Mesodermal cell (in vitro differentiated cells): ENCODE measurements around the gene ARNT2.

Source experiments
- H3K27ac ChIP-seq: 2 replicates; pipeline ENCODE4 v1.7.0; 2013; ENCODE audit warnings: mild to moderate bottlenecking, low read depth, low read length, moderate library complexity; ENCODE audit not compliant: severe bottlenecking
- H3K36me3 ChIP-seq: 2 replicates; pipeline ENCODE4 v1.7.1; 2013; ENCODE audit warnings: mild to moderate bottlenecking, low read length, moderate library complexity; ENCODE audit not compliant: control insufficient read depth, insufficient read depth
- H3K4me1 ChIP-seq: one replicate; pipeline ENCODE4 v1.7.1; 2013; ENCODE audit warnings: mild to moderate bottlenecking, low read length; ENCODE audit not compliant: insufficient read depth, control insufficient read depth, poor library complexity, severe bottlenecking
- H3K4me3 ChIP-seq: 2 replicates; pipeline ENCODE4 v1.7.0; 2013; ENCODE audit warnings: low read length, control low read depth, mild to moderate bottlenecking; ENCODE audit not compliant: insufficient read depth, poor library complexity, severe bottlenecking; ENCODE audit errors: extremely low read depth
- H3K9me3 ChIP-seq: 2 replicates; pipeline ENCODE4 v1.7.1; 2013; ENCODE audit warnings: mild to moderate bottlenecking, low read length, moderate library complexity; ENCODE audit not compliant: control insufficient read depth
- WGBS, 2 experiments: methylation state at CpG; one replicate each; pipeline ENCODE4 v1.1.5; 2013; ENCODE audit warnings: missing lambda C conversion rate in 2 of 2; ENCODE audit not compliant: insufficient coverage in 2 of 2; 5-methylcytosine and 5-hydroxymethylcytosine counted together

ARNT2 gene

GRCh38 chr15:80551348-80551747 lies 147.2 kb downstream of the ARNT2 start:
- WGBS, 2 experiments, result 94 to 100% methylated on average over 2 to 3 of the region's 3 CpGs
- Histone ChIP-seq H3K4me3 (no peak overlapping the region), H3K27ac (no peak overlapping the region), H3K36me3 (no peaks in the 10 kb centered on the region), H3K4me1 (peaks cover 27% of the 10 kb centered on the region), H3K9me3 (no peaks in the 10 kb centered on the region)

- 100% methylated on average over 1 of the region's 1 CpG for WGBS, 2 experiments
- H3K27ac ChIP-seq, result no peak overlapping the region
- peaks cover 18% of the 10 kb centered on the region for H3K4me1 ChIP-seq
- H3K36me3 ChIP-seq, result no peaks in the 10 kb centered on the region
- no peaks in the 10 kb centered on the region for H3K9me3 ChIP-seq
- no peak overlapping the region for H3K4me3 ChIP-seq
These were observed 150.4 kb downstream of the ARNT2 start for GRCh38 chr15:80554560-80554959.

DNA sequence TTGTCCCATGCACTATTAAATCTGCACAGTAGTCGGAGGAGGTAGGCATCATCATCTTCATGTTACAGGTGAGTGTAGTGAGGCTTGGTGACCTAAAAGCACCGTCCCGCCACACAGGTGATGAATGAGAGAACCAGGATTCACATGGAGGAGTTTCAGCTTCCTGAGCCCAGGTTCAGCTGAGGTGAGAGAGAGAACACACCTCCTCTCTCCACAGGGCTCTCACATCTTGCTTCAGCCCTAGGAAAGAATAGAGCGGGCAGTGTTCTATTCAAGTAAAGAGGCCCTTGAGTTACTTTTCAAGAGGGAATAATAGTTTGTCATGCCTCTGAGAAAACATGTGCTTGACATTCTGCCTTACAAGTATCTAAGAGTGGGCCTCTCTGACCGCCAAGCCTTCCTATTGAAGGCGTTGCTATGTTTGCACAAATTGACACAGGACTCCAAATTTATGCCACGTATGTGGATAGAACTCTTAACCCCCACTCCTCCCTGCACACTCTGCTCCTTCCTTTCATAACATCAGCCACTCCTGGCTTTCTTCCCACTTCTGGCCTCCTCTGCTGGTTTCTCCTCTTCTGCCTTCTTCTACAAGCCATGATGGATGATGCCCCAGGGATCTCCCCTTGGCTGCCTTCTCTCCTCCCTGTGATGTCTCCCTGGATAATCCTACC lies 152.6 kb downstream of the ARNT2 start:
- Histone ChIP-seq H3K36me3 (no peaks in the 10 kb centered on the region), H3K9me3 (no peaks in the 10 kb centered on the region), H3K4me3 (no peak overlapping the region), H3K4me1 (peaks cover 10% of the 10 kb centered on the region), H3K27ac (no peak overlapping the region)
- WGBS, 2 experiments, result 84 to 94% methylated on average over 4 to 5 of the region's 7 CpGs

DNA sequence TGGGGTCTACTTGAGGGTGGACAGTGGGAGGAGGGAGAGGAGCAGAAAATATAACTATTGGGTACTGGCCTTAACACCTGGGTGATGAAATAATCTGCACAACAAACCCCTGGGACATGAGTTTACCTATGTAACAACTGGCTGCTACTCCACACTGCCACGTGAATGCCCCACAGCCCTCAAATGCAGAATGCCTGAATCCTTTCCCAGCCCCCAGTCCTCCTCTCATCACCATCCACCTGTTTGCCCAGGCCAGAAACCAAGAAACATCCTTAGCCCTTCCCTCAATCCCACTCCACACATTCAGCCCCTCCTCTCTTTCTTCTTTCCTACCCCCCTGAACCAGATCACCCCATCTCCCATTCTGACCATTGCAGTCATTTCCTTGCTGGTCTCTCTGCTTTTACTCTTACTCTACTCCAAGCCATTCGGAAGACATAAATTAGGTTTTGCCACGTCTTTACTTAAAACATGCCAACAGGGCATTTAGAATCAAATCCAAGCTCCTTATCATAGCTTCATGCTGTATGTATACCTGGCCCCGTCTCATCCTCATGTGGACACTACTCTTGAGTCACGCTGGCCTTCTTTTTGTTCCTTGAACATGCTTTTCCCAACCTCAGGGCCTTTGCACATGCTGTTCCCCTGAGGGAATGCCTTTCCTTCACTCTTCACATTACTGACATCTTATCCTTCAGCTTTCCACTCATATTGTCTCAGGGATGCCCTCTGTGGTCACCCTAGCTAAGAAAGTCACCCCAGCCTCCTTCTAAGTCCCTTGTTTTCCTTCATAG lies 153.5 kb downstream of the ARNT2 start:
- no peaks in the 10 kb centered on the region for H3K36me3 ChIP-seq
- H3K9me3 ChIP-seq, result no peaks in the 10 kb centered on the region
- H3K27ac ChIP-seq, result no peak overlapping the region
- H3K4me1 ChIP-seq, result peaks cover 10% of the 10 kb centered on the region
- 91 to 93% methylated on average over 5 of the region's 5 CpGs for WGBS, 2 experiments
- H3K4me3 ChIP-seq, result no peak overlapping the region

- 94 to 95% methylated on average over 2 to 5 of the region's 6 CpGs for WGBS, 2 experiments
- H3K4me1 ChIP-seq, result peaks cover 10% of the 10 kb centered on the region
- H3K27ac ChIP-seq, result no peak overlapping the region
- H3K36me3 ChIP-seq, result peaks cover 5% of the 10 kb centered on the region
- H3K4me3 ChIP-seq, result no peak overlapping the region
- no peaks in the 10 kb centered on the region for H3K9me3 ChIP-seq
These were observed 154.6 kb downstream of the ARNT2 start for GRCh38 chr15:80558631-80559319.

DNA sequence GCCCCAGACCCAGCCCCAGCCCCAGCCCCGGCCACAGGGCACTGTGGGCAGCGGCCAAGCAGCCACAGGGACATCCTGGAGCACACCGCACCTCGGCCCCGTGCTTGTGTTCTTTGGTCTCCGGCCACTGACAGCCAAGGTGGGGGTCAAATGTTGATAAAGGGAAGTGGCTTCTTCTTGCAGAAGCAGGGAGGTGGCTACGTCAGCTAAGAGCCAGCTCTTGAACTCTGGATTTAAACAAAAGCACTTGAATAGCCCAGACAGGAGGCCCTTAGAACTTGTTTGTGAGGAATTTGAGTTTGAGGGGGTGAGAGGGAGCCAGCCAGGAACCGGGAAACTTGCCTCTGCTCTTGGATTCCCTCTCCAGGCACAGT lies 155.1 kb downstream of the ARNT2 start:
- H3K9me3 ChIP-seq, result no peaks in the 10 kb centered on the region
- H3K4me1 ChIP-seq, result peaks cover 10% of the 10 kb centered on the region
- no peak overlapping the region for H3K4me3 ChIP-seq
- H3K36me3 ChIP-seq, result peaks cover 8% of the 10 kb centered on the region
- 80 to 90% methylated on average over 5 to 7 of the region's 8 CpGs for WGBS, 2 experiments
- H3K27ac ChIP-seq, result no peak overlapping the region

- Histone ChIP-seq H3K36me3 (peaks cover 8% of the 10 kb centered on the region), H3K9me3 (no peaks in the 10 kb centered on the region), H3K4me1 (peaks cover 10% of the 10 kb centered on the region), H3K27ac (no peak overlapping the region), H3K4me3 (no peak overlapping the region)
- WGBS, 2 experiments, result 89 to 92% methylated on average over 5 to 6 of the region's 6 CpGs
These were observed 155.6 kb downstream of the ARNT2 start for GRCh38 chr15:80559761-80560160.

GRCh38 chr15:80560601-80561400 lies 156.6 kb downstream of the ARNT2 start:
- Histone ChIP-seq H3K4me3 (no peak overlapping the region), H3K4me1 (peaks cover 10% of the 10 kb centered on the region), H3K27ac (no peak overlapping the region), H3K9me3 (no peaks in the 10 kb centered on the region), H3K36me3 (peaks cover 8% of the 10 kb centered on the region)
- WGBS, 2 experiments, result 79% methylated on average over 8 to 9 of the region's 10 CpGs

GRCh38 chr15:80561500-80561899 lies 157.3 kb downstream of the ARNT2 start:
- H3K27ac ChIP-seq, result no peak overlapping the region
- no peak overlapping the region for H3K4me3 ChIP-seq
- peaks cover 12% of the 10 kb centered on the region for H3K36me3 ChIP-seq
- H3K4me1 ChIP-seq, result peaks cover 10% of the 10 kb centered on the region
- no peaks in the 10 kb centered on the region for H3K9me3 ChIP-seq
- WGBS, 2 experiments, result 100% methylated on average over 1 of the region's 1 CpG; no CpG with 5 or more reads in 1 of the 2 experiments

DNA sequence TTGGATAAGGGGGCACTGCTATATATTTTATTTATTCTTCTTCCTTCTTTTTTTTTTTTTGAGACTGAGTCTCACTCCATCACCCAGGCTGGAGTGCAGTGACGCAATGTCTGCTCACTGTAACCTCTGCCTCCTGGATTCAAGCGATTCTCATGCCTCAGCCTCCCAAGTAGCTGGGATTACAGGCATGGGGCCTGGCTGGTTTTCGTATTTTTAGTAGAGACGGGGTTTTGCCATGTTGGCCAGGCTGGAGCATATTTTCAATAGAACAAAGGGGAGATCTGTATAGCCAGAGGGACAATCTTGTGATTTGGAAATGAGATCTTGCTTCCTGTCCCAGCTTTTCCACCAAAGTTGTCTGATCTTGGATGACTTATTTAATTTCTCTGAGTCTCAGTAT lies 157.9 kb downstream of the ARNT2 start:
- 76 to 92% methylated on average over 3 to 4 of the region's 4 CpGs for WGBS, 2 experiments
- H3K4me3 ChIP-seq, result no peak overlapping the region
- no peak overlapping the region for H3K27ac ChIP-seq
- peaks cover 10% of the 10 kb centered on the region for H3K4me1 ChIP-seq
- no peaks in the 10 kb centered on the region for H3K9me3 ChIP-seq
- peaks cover 12% of the 10 kb centered on the region for H3K36me3 ChIP-seq
